ENCODE data around the gene ARHGAP1.

GRCh38 chr11:46726206-46726862 is 25.9 kb upstream of the ARHGAP1 start:
- TF ChIP-seq REST (IDR thresholded peaks at IDR 0.05; ENCODE audit: insufficient read depth in 1 of 2, low read depth in 2 of 2, low read length in 2 of 2) (no peak), SIN3A (IDR thresholded peaks at IDR 0.05; ENCODE audit: borderline replicate concordance, insufficient read depth, low read length) (no peak), POLR2AphosphoS5 (IDR thresholded peaks at IDR 0.05; ENCODE audit: low read depth, low read length) (no peak), TAF1 (IDR thresholded peaks at IDR 0.05; ENCODE audit: borderline replicate concordance, insufficient read depth, low read length) (no peak)
